Panc1 (cell line): ENCODE data around the gene S1PR2. TPM values are rescaled to one million over a fixed set of nuclear protein-coding genes. Genes with fewer than 3 reads are reported as not detected.

Experiments
- ATAC-seq: fragments of 200-7000 bp; cut with Tn5 transposase; 2 replicates; pipeline ENCODE4 v1.9.1; 2020; ENCODE audit warnings: mild to moderate bottlenecking, moderate library complexity
- BruUV-seq: library from RNA; stranded (reverse); fragments of 400-500 nt; replicated peaks from 2 replicates; lab custom pipeline; 2021; lab: Mats Ljungman, UMichigan
- CTCF ChIA-PET: fragments of 300-600 bp; sonication (Branson Sonifier 250); formaldehyde crosslinking; loops from one replicate; lab custom pipeline; 2022; ENCODE audit warnings: antibody characterized with exemption; lab: Charles Lee
- POLR2A ChIA-PET: fragments of 300-600 bp; sonication (Branson Sonifier 250); formaldehyde crosslinking; loops from one replicate; lab custom pipeline; 2022; ENCODE audit warnings: antibody characterized with exemption; lab: Charles Lee
- DNase-seq: peaks from one replicate; pipeline ENCODE4 v3.0.0-alpha.2; 2010; ENCODE audit warnings: low read depth, low spot score
- H3K27ac ChIP-seq: 2 replicates; pipeline ENCODE4 v1.5.1; 2011; ENCODE audit warnings: mild to moderate bottlenecking, low read length, inconsistent platforms
- H3K27me3 ChIP-seq: fragments of 200-500 bp; sonication (Bioruptor generic); 2 replicates; pipeline ENCODE4 v1.6.0; 2014; ENCODE audit warnings: low read length, inconsistent platforms; ENCODE audit not compliant: control insufficient read depth, insufficient read depth
- H3K36me3 ChIP-seq: fragments of 200-500 bp; sonication (Bioruptor generic); 2 replicates; pipeline ENCODE4 v1.5.1; 2014; ENCODE audit warnings: inconsistent platforms, mild to moderate bottlenecking, low read length, moderate library complexity; ENCODE audit not compliant: control insufficient read depth, insufficient read depth
- H3K4me1 ChIP-seq: 2 replicates; pipeline ENCODE4 v1.5.1; 2011; ENCODE audit warnings: inconsistent platforms, mild to moderate bottlenecking, low read length, moderate library complexity; ENCODE audit not compliant: control insufficient read depth, insufficient read depth
- H3K4me3 ChIP-seq, 2 experiments: 2 replicates each; pipeline ENCODE4 v1.5.1; 2011 to 2012; ENCODE audit warnings: low read depth in 2 of 2, low read length in 2 of 2, mild to moderate bottlenecking in 2 of 2, inconsistent platforms in 1 of 2, moderate library complexity in 1 of 2
- H3K9me3 ChIP-seq: fragments of 200-500 bp; sonication (Bioruptor generic); 2 replicates; pipeline ENCODE4 v1.5.1; 2014; ENCODE audit warnings: low read depth, mild to moderate bottlenecking, inconsistent platforms, low read length, moderate library complexity; ENCODE audit not compliant: control insufficient read depth, insufficient read depth
- CTCF ChIP-seq: fragments of 450-650 bp; IDR thresholded peaks from 2 replicates; pipeline ENCODE4 v1.5.1; 2017; ENCODE audit warnings: mild to moderate bottlenecking
- REST ChIP-seq, 2 experiments: IDR thresholded peaks; 2 replicates each; pipeline ENCODE4 v1.6.1; 2011 to 2012; ENCODE audit warnings: low read depth in 2 of 2, control low read depth in 1 of 2, low read length in 1 of 2, mild to moderate bottlenecking in 1 of 2, moderate library complexity in 1 of 2; ENCODE audit not compliant: insufficient read depth in 1 of 2
- SIN3A ChIP-seq: IDR thresholded peaks from 2 replicates; pipeline ENCODE4 v1.6.1; 2012; ENCODE audit warnings: low read depth, mild to moderate bottlenecking, low read length, moderate library complexity, borderline replicate concordance; ENCODE audit not compliant: insufficient read depth
- TCF7L2 ChIP-seq: IDR thresholded peaks from 2 replicates; pipeline ENCODE4 v1.6.1; 2011; ENCODE audit warnings: mild to moderate bottlenecking, low read depth, low read length, inconsistent platforms
- in situ Hi-C: cut with HindIII; loops from 2 replicates; pipeline ENCODE4 v1.10.0; 2016; ENCODE audit warnings: low sequenced_read_pairs, low pct_unique_long_range_greater_than_20kb
- intact Hi-C: fragments of 100-400 bp; cut with micrococcal nuclease; formaldehyde crosslinking; loops from one replicate; pipeline ENCODE4 v1.10.0; 2022; ENCODE audit not compliant: unreplicated experiment
- total RNA-seq: library from RNA; stranded (reverse); gene quantifications from one replicate; pipeline ENCODE4 v1.2.1, GENCODE V29; 2021; ENCODE audit not compliant: unreplicated experiment

The S1PR2 gene
- total RNA-seq, 1 experiment from 2014 or later: 2.9 TPM

- DNase-seq: no peak
- intact Hi-C loops: no loop called here
- ChIA-PET POLR2A (interaction anchor here (0.6 kb wide), 1 partner anchor 12 kb away, joined by 4 read pairs; no protein-coding TSS in a partner anchor), CTCF (interaction anchor here (0.6 to 1.3 kb wide), 4 partner anchors 12 to 21 kb away, joined by 3 to 5 read pairs (median 4); no protein-coding TSS in a partner anchor)
- 0 out of 2 replicates have a peak, but pooled peaks have one; percentile 28 for ATAC-seq
- no peaks in the 10 kb centered on the region for H3K4me1 ChIP-seq
- no peaks in the 10 kb centered on the region for H3K27me3 ChIP-seq
- BruUV-seq: no TSS peak
- in situ Hi-C loops: no loop called here
- no peaks in the 10 kb centered on the region for H3K9me3 ChIP-seq
- TF ChIP-seq REST (IDR thresholded peaks at IDR 0.05; ENCODE audit: insufficient read depth in 1 of 2, low read depth in 2 of 2, low read length in 1 of 2) (no peak), CTCF (peak; percentile 67), TCF7L2 (no peak)
- H3K27ac ChIP-seq: no peak overlapping the region
- H3K36me3 ChIP-seq: no peaks in the 10 kb centered on the region
- no peak overlapping the region for H3K4me3 ChIP-seq
These were observed 2.2 kb downstream of the S1PR2 start for GRCh38 chr19:10228920-10229319.

- ATAC-seq: no peak
- TF ChIP-seq CTCF: no peak
- TF ChIP-seq SIN3A: no peak
- Histone ChIP-seq H3K4me1 (no peaks in the 10 kb centered on the region), H3K4me3 (no peak overlapping the region), H3K9me3 (no peaks in the 10 kb centered on the region), H3K27ac (no peak overlapping the region), H3K27me3 (no peaks in the 10 kb centered on the region), H3K36me3 (no peaks in the 10 kb centered on the region)
- POLR2A ChIA-PET: interaction anchor here (0.6 kb wide), 1 partner anchor 13 kb away, joined by 4 read pairs; no protein-coding TSS in a partner anchor
- CTCF ChIA-PET: interaction anchor here (0.7 to 1.3 kb wide), 2 partner anchors 15 to 22 kb away, joined by 3 to 5 read pairs; no protein-coding TSS in a partner anchor
- in situ Hi-C loops: no loop called here
- BruUV-seq: no TSS peak
- no peak for DNase-seq
- intact Hi-C loops: no loop called here
These were observed 2.7 kb downstream of the S1PR2 start for GRCh38 chr19:10228393-10228792.
